SKM-1 (cell line): ENCODE results near the gene ITGB8.

Source experiments
- DNase-seq: peaks from one replicate; lab custom pipeline; 2025; ENCODE audit not compliant: unreplicated experiment; lab: John Stamatoyannopoulos, UW

The ITGB8 gene

DNA sequence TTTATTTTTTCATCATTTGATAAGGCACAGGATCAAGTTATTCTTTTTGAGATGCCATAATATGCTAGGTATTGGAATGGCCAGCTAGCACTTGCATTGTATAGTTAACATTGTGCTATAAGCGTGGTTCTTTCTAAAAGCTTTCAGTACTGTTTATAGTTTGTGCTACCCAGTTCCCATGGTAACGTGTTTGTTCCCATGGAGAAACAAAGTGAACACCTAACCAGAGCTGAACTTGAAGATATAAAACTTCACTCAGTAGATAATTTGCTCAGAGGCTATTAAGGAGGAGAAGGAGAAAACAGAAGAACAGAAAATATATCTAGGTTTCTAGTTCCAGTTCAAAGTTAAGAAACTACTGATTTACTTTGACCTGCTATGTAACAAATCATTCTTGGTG, 23.6 kb upstream of the ITGB8 start:
- no peak for DNase-seq

DNA sequence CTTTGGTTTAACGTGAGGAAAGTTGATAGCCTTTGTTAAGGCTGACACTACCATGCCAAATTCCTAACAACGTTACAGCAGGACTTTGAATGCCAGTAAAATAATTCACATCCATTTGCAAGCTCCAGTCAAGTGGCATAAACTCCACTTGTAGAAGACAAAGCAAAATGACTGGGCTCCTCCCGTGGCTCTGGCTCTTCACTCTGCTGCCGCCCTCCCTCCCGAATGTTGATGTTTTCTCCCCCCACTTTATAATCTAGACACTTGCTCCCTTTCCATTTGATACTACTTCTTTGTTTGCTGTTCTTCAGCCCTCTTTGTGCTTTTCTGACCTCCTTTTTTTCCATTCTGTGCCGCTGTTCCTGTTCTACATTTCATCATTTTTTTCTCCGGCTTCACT, 22.8 kb upstream of the ITGB8 start:
- no peak for DNase-seq

DNA sequence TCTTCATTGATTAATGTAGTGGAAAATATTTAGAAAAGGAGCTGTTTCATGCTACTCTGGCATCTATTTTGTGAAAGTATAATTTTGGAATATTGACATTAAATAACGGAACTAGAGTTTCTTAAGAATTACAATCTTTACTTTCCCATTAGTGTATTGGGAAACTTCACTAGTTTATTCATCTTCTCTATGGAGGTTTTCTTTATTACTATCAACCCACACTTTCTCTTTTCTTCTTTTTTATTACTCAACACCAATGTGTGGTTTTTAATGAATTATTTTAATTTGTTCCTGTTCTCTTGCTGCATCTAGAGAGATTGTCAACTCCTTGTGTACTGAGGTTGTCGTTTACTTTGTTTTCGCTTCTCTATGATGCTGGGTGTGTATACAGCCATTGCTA, 20.4 kb upstream of the ITGB8 start:
- no peak for DNase-seq

DNA sequence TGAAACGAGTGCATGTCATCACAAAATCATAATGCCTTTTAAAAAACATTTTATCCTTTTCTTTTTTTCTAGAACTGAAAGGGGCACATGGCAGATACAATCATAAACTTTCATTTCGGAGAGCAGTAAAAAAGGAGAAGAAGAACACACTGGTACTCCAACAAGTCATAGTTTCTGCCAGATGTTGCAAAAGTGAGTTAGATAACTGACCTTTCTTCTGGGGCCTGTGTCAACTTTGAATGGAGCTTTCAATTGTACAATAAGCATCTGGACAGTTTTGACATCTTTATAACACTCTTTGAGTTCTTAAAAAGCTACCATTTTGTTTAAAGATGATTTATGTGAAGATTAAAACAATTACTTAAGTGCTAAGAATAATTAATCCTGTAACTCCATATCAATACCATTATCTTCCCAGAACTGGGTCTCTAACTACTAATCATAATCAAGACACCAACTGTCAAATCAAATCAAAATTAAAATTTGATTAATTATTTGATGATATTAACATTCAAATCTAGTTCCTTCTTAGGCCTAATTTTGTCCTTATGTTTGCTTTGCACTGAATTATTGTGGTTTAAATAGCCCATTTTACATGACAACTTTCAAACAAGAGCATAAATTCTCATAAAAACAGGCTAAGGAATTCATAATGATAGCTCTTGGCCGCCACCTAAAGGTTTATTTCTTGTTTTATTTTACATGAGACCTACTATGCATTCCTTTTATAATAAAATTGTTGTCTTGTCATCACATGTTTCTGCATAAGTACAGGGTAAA, 19.5 kb upstream of the ITGB8 start:
- DNase-seq = no peak

DNA sequence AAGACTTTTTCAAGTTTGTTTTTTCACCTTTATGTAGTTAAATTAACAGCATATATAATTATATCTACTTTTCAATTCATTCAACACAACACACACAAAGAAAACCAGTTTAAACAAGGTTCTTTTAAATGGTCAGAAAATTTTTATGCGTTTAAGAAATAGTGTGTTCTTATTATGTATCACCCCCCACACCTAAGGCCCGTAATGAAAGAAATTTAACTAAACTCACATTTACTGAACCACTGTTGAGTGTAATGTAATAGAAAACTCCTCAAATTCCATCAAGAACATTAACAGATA, 19.0 kb upstream of the ITGB8 start:
- DNase-seq = no peak

DNA sequence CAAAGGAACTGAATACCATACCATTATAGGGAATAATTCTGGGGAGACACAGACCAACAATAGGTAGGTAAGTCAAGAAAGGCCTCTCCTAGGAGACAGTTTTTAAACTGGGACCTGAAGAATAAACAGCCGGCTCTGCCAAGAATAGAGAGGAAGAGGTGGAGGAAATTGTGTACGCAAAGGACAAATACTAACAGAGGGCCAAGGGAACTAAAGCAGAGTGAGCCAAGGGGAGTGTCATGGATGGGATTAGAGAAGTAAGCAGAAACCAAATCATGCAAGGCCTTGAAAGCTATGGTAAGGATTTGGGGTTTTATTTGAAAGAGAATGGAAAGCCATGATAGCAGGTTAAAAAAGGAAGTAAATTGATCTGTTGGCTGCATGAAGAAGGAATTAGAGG, 18.1 kb upstream of the ITGB8 start:
- DNase-seq = no peak

DNA sequence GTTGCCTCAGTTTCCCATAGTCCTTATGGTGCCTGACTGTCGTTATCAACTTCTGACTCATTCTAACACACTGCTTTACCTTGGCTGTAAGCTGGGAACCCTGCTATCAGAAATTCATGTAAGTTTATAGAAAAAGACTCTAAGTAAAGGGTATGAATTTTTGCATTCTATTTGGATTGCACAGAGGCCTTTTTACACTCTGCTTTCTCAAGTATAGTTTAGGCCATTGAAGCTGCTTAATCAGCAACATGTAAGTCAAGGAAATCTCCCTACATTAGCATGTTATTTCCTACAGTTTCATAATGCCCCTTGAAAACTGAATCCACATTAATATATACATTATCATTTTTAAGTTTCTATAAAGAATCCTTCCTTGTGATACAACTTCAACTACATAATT, 17.1 kb upstream of the ITGB8 start:
- DNase-seq = no peak

DNA sequence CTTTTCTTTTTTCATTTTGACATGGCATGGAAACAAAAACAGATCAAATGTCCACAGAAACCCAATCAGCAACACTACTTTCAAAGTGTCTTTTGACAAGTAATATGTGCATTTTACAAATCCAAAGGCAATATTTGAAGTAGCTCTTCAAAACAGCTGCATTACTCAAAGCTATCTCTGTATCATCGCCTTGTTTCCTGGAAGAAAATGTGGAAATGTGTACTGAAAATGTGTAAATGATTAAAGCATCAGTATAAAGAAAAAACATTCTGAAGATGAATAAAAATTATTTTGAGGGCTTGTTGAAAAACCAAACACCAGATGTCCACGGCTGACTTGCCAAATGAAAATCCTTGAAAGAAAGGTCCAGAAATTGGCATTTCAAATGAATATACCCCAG, 16.5 kb upstream of the ITGB8 start:
- no peak for DNase-seq

DNA sequence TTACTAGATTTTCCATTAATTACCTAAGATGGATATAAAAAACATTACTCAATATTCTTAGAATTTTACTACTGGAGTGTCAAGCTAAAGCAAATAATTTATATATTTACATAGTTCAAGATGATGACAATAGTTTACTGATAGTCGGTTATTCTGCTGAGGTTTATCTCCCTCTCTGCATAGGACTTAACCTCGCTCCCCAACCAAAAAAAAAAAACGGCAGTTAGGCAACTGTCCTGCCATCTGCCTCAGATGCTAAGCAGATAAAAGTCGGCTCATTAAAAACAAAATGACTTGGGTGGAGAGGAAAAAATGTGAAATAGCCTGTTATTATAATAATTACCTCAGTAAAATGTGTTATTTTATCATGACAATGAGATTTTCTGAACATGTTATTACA, 14.0 kb upstream of the ITGB8 start:
- DNase-seq = no peak

DNA sequence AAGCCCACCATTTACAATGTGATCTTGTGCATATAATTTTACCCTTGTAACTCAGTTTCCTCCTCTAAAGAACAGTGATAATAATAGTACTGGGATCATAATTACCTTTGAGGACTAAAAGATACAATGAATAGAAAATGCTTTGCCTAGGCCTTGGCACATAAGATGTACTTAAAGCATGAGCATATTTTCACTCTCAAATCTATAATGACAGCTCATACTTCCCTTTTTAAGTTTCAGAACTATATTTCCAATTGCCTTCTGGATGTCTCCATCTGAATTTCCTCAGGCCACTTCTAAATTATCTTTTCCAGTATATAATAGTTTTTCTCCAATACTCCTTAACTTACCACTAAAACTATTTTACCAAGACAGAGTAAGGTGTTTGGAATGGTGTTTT, 13.3 kb upstream of the ITGB8 start:
- no peak for DNase-seq

DNA sequence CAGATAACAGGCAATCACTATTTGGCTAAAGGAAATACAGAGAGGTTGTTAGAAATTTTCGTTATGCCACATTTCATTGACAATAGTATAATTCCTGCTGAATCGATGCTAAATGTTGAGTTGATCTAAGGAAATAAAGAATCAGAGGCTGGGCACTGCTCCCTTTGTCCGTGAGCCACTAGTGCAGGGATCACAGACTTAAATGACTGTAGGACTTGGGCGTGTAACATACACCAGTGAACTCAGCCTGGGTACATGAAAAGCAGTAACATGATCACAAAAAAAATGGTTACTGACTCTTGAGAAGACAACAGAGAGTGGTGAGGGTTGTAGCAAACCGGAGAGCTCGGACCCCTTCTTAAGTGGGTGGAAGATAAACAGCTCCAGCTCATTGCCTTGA, 11.8 kb upstream of the ITGB8 start:
- no peak for DNase-seq

DNA sequence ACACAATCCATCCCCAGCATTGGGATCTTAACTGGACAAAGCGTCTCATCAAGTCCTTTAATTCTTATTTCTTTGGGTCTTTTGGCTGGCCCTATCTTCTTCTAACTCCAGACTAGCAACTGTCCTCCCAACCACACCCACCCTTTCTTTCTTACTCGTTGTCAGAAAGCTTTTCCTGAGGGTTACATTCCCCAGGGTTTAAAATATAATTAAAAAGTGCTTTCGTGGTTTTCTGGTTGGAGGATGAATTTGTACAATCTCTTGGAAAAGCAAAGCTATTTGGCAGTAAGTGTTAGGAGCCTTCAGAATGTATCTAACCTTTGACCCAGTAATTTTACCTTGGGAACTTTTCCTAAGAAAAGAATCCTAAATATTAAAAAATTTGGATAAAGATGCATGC, 10.4 kb upstream of the ITGB8 start:
- no peak for DNase-seq

DNA sequence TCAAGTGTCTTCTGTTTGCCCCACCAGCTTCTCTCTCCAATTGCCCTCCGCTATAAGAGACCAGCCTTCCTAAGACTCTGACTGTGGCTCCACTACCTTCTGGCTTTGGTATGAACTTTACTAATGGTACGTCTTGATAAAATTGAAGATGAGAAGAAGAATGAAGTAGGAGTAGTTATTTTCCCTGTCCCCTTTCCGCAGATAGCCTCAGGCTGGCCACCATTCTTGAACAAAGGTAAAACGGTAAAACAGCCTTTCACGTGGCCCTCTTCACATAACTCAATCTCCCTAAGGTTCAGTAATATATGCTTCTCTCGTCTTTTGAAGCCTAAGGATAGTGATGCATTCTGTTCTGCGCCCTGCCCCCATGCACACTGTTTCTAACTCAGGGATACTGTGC, 9.9 kb upstream of the ITGB8 start:
- no peak for DNase-seq

DNA sequence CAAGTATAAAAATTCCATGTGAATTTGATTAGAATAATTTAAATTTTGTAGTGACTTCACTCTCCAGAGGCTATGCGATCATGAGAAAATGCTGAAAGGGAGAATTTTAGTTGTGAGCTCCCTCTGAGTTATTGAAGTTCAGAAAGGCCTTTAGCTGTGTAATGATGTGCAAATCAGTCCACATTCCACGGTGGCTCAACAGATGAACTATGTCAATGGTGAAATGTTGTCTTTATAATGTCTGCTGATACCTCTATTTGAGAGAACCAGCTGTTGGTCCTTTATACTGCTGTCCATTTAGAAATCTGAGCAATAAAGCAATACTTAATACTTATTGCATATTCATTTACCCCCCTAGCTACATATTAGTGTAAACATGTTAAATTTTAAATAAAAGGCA, 7.1 kb upstream of the ITGB8 start:
- no peak for DNase-seq

DNA sequence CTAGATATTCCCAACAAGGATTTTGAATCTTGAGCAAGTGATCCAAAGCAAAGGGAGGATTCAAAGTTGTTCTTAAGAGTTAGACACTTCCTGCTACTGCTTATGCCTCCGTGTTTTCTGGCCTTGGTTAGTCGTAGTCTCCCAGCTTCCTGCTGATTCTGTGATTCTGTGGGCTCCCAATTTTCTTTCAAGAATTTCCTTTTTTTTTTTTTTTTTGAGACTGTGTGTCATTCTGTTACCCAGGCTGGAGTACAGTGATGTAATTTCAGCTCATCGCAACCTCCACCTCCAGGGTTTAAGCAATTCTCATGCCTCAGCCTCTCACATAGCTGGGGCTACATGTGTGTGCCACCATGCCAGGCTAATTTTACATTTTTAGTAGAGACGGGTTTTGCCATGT, 4.4 kb upstream of the ITGB8 start:
- DNase-seq = no peak

DNA sequence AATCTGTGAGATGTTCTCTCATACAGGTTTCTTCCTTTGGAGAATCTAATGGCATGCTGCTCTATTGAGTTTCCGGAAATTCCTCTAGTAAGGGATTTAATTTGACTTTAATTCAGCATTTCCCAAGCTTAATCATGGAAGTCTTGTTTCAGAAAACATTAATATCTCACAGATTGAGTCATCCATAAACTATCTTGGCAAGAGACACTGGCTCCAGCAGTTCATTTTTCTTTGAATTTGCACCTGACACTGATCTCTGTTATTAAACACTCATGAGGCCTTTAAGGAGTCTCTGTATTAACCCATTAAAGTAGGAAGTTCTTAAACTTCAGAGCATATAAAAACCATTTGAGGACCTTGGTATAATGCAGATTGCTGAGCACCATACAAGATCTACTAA, 3.6 kb upstream of the ITGB8 start:
- DNase-seq = no peak

DNA sequence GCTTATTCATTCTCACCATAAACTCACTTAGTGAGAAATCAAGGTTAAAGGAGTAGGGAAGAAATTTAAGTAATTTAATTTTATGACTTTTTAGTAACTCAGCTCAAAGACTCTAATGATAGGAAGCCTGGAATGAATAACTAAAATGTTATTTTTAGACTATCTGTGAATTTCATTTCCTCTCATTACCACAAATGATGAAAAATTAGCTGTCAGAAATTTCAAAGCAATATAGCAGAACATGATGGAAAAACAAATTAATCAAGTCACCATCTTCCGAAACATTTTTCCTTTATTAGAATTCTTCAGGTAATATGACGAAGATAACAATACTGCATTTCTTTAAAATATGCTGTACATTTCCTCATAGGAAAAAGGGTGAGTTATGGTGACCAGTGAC, 2.7 kb upstream of the ITGB8 start:
- no peak for DNase-seq

DNA sequence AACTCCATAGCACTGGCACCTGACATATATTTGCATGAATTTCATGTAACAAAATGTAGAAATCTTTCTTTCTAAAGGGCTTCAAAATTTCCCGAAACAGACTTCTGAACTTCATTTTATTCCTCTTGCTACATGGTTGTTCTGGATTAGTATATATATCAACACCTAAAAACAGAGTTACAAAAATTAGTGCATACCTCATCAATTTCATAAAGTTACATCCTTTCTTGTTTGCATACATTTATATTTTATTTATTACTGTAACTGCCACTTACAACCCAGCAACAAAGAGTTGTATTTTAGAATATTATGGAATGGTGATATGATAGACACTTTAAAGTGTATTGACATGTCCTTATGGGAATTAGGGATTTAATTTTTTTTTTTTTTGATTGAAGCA, 2.0 kb upstream of the ITGB8 start:
- DNase-seq = no peak

DNA sequence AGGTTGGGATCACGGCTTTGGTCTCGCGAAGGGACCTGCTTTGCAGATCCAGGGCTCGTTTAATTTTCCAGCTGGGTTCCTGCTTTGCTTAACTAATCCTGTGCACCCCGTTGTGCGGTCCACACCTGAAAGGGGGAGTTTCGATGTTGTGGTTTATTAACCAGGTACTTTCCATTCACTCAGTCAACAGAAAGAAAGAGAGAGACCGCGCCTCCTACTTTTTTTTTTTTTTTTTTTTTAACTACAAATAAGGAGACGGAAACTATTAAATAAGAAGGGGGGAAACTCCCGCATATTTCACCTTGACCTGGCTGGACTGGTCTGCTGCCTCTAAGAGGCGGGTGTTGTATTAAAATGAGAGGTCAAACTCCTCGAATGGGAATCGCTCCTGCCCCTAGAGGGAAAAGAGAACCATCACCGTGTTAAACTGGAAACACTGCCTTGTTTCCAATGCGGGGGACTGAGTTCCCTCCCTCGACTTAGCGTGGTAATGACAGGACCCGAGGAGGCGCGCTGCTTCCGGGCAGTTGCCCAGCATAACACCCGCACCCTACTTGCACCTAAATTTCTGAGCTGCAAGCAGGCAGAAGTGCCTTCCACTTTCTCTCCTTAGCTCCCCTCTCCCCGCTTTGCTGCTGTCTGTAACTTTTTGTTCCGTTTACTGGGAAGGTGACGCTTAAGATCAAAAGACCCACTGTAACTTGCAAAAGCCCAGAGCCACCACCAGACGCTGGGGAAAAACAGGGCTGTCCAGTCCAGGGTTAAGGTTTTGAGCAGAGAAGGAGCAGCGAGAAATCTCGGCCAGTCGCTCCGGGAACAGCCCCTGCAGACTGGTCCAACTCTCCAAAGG, 1.1 kb upstream of the ITGB8 start:
- no peak for DNase-seq

DNA sequence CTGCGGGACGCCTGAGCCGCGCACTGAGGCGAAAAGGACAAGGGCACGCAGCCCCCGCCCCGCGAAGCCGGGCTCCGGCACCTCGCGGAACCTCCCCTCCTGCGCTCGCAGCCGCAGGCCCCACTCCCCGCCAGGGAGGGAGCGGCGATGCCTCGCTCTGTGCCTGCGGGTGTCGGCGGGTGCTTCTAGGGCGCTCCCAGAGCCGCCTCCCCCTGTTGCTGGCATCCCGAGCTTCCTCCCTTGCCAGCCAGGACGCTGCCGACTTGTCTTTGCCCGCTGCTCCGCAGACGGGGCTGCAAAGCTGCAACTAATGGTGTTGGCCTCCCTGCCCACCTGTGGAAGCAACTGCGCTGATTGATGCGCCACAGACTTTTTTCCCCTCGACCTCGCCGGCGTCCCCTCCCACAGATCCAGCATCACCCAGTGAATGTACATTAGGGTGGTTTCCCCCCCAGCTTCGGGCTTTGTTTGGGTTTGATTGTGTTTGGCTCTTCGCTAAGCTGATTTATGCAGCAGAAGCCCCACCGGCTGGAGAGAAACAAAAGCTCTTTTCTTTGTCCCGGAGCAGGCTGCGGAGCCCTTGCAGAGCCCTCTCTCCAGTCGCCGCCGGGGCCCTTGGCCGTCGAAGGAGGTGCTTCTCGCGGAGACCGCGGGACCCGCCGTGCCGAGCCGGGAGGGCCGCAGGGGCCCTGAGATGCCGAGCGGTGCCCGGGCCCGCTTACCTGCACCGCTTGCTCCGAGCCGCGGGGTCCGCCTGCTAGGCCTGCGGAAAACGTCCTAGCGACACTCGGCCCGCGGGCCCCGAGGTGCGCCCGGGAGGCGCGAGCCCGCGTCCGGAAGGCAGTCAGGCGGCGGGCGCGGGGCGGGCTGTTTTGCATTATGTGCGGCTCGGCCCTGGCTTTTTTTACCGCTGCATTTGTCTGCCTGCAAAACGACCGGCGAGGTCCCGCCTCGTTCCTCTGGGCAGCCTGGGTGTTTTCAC, 519 bp downstream of the ITGB8 start:
- no peak for DNase-seq

DNA sequence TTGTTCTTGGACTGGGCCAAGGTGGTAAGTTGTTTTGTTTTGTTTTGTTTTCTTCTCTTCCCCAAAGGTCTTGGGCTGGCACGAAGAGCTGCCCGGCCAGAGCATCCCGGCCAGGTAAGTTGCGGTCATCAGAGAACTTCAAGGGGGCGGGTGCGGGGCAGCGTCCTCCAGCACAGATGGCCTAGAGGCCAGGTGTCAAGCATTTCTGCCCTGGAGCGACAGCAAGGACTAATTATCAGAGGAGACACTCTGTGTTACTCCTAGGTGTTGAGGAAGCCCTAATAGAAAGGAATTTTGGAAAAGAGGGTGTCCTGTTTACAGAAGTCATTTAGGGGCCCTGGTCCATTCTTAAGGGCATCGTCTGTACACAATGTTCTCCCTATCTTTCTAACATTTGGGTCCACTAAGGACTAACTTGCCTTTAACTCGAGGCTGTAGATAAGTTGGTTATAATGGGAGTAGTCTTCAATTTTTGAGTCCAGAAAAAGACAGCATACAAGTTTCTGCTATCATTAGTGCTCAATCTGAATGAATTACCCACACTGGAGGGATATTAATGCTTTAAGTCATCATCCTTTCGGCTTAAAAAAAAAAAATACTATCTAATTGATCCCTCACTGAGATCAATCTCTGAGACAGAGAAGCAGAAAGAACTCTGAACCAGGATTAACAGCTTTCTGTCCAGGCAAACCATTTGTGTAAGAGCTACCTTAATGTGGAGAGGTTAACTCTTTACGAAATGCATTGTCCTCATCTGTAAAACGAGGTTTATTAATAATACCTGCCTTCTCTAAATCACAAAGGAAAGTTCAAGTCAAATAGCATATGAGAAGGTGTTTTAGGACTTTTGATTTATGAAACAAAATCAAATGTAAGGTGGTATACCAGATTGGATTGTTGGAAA, 1.5 kb downstream of the ITGB8 start:
- no peak for DNase-seq
